Neural progenitor cell (in vitro differentiated cells): ENCODE measurements around the gene MAST2.

Experiments
- EZH2 ChIP-seq: fragments of 200-600 bp; sonication (generic); IDR thresholded peaks from 2 replicates; pipeline ENCODE4 v1.6.1; 2017; ENCODE audit warnings: antibody characterized with exemption, mild to moderate bottlenecking, moderate library complexity
- TF ChIP-seq, protein P1 (sequence below): fragments of 200-600 bp; sonication (generic); IDR thresholded peaks from 2 replicates; pipeline ENCODE4 v1.5.1; 2017; ENCODE audit warnings: antibody characterized with exemption, mild to moderate bottlenecking

DNA sequence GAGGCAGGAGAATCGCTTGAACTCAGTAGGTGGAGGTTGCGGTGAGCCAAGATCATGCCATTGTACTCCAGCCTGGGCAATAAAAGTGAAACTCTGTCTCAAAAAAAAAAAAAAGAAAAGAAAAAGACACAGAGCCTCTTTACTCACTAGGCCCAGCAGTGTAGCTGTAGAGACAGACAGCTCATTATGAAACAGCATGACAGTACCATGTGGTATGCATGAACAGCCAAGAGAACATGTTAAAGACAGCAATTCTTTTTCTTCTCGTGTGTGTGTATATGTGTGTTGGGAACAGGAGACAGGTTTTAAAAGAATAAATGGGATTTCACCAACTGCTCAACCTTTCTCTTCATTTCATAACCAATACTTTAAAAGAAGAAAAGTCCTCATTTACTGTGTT, 210.2 kb downstream of the MAST2 start:
- TF ChIP-seq, protein P1, sequence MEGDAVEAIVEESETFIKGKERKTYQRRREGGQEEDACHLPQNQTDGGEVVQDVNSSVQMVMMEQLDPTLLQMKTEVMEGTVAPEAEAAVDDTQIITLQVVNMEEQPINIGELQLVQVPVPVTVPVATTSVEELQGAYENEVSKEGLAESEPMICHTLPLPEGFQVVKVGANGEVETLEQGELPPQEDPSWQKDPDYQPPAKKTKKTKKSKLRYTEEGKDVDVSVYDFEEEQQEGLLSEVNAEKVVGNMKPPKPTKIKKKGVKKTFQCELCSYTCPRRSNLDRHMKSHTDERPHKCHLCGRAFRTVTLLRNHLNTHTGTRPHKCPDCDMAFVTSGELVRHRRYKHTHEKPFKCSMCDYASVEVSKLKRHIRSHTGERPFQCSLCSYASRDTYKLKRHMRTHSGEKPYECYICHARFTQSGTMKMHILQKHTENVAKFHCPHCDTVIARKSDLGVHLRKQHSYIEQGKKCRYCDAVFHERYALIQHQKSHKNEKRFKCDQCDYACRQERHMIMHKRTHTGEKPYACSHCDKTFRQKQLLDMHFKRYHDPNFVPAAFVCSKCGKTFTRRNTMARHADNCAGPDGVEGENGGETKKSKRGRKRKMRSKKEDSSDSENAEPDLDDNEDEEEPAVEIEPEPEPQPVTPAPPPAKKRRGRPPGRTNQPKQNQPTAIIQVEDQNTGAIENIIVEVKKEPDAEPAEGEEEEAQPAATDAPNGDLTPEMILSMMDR: no peak
- TF ChIP-seq EZH2: no peak
